ENCODE results near the gene FAN1.
A peak's percentile ranks its signal among the peaks of the same experiment; 100 is the strongest.

The FAN1 gene

GRCh38 chr15:30921781-30922479 lies 18.2 kb downstream of the FAN1 start:
- peak; percentile 66 for DNase-seq

GRCh38 chr15:30922480-30923311 lies 19.0 kb downstream of the FAN1 start:
- DNase-seq = peak; percentile 78

GRCh38 chr15:30923429-30923828 lies 19.7 kb downstream of the FAN1 start:
- no peak for DNase-seq

- no peak for DNase-seq
Observed at GRCh38 chr15:30924353-30924752, 20.6 kb downstream of the FAN1 start.

GRCh38 chr15:30925686-30926085 lies 22.0 kb downstream of the FAN1 start:
- DNase-seq = no peak

- DNase-seq = no peak
Observed at GRCh38 chr15:30926161-30926560, 22.4 kb downstream of the FAN1 start.

- no peak for DNase-seq
Observed at GRCh38 chr15:30927148-30927761, 23.5 kb downstream of the FAN1 start.

- no peak for DNase-seq
Observed at GRCh38 chr15:30928076-30928475, 24.4 kb downstream of the FAN1 start.

- DNase-seq = no peak
Observed at GRCh38 chr15:30929064-30929669, 25.5 kb downstream of the FAN1 start.

- no peak for DNase-seq
Observed at GRCh38 chr15:30929982-30930381, 26.3 kb downstream of the FAN1 start.

GRCh38 chr15:30930422-30930821 lies 26.7 kb downstream of the FAN1 start:
- DNase-seq = no peak

GRCh38 chr15:30933293-30933692 lies 29.6 kb downstream of the FAN1 start:
- DNase-seq = no peak

- no peak for DNase-seq
Observed at GRCh38 chr15:30939161-30939560, 35.4 kb downstream of the FAN1 start.

GRCh38 chr15:30940359-30940758 lies 36.6 kb downstream of the FAN1 start:
- no peak for DNase-seq

- DNase-seq = no peak
Observed at GRCh38 chr15:30941520-30941919, 37.8 kb downstream of the FAN1 start.

GRCh38 chr15:30943654-30944335 lies 40.1 kb downstream of the FAN1 start:
- DNase-seq = no peak

GRCh38 chr15:30953183-30953582 lies 49.5 kb downstream of the FAN1 start:
- no peak for DNase-seq

- DNase-seq = no peak
Observed at GRCh38 chr15:30953731-30954378, 50.1 kb downstream of the FAN1 start.

GRCh38 chr15:30954674-30955073 lies 51.0 kb downstream of the FAN1 start:
- DNase-seq = no peak

- DNase-seq = no peak
Observed at GRCh38 chr15:30956216-30957124, 52.8 kb downstream of the FAN1 start.

- DNase-seq = no peak
Observed at GRCh38 chr15:30958219-30958618, 54.5 kb downstream of the FAN1 start.
